GM04503 (cell line): ENCODE measurements around the gene P2RY4.
"Not testable (repeated sequence)": the region's sequence is repeated elsewhere in the genome, so short reads cannot be mapped to it uniquely, and the experiment has no call there.

Experiments
- DNase-seq: peaks from one replicate; pipeline ENCODE4 v3.0.0-alpha.2; 2012; ENCODE audit warnings: low read depth

Gene P2RY4

GRCh38 chrX:70260104-70260503 lies at the start of gene P2RY4:
Gene P2RY4 (minus strand): TSS chrX:70260204. CDS start chrX:70259624, 580 bp downstream.
- no peak for DNase-seq

GRCh38 chrX:70301716-70302115 lies 41.7 kb upstream of the P2RY4 start:
- no peak for DNase-seq

GRCh38 chrX:70293621-70294020 lies 33.6 kb upstream of the P2RY4 start:
- DNase-seq: no peak

- no peak for DNase-seq
Observed at GRCh38 chrX:70292788-70293187, 32.8 kb upstream of the P2RY4 start.

GRCh38 chrX:70289793-70290770 lies 30.1 kb upstream of the P2RY4 start, which contains the start of the genes KIF4A and PDZD11:
Gene KIF4A (plus strand): TSS chrX:70290104. CDS start chrX:70290459, 355 bp downstream.
Gene PDZD11 (minus strand): TSS chrX:70289927. CDS start chrX:70289341, 586 bp downstream.
- DNase-seq: peak; percentile 33

GRCh38 chrX:70289168-70289792 lies 29.3 kb upstream of the P2RY4 start:
- no peak for DNase-seq

GRCh38 chrX:70281951-70282350 lies 21.9 kb upstream of the P2RY4 start, which contains the start of gene RAB41:
Gene RAB41 (plus strand): TSS chrX:70282172. CDS start chrX:70282218, 46 bp downstream.
- DNase-seq: no peak

- DNase-seq: no peak
Observed at GRCh38 chrX:70280573-70280972, 20.6 kb upstream of the P2RY4 start.

GRCh38 chrX:70279081-70279480 lies 19.1 kb upstream of the P2RY4 start:
- DNase-seq: no peak

- not testable (repeated sequence) for DNase-seq
Observed at GRCh38 chrX:70274029-70274428, 14.0 kb upstream of the P2RY4 start.

- DNase-seq: no peak
Observed at GRCh38 chrX:70268034-70268433, 8.0 kb upstream of the P2RY4 start, which contains the start of gene ARR3. Gene ARR3 (plus strand): TSS chrX:70268334. CDS start chrX:70269386, 1,052 bp downstream.

- no peak for DNase-seq
Observed at GRCh38 chrX:70264784-70265183, 4.8 kb upstream of the P2RY4 start.

GRCh38 chrX:70262952-70263567 lies 3.1 kb upstream of the P2RY4 start:
- DNase-seq: no peak

- DNase-seq: no peak
Observed at GRCh38 chrX:70257423-70258288, 2.3 kb downstream of the P2RY4 start.

- no peak for DNase-seq
Observed at GRCh38 chrX:70255452-70255851, 4.6 kb downstream of the P2RY4 start.

GRCh38 chrX:70254909-70255308 lies 5.1 kb downstream of the P2RY4 start:
- DNase-seq: no peak

GRCh38 chrX:70254063-70254400 lies 6.0 kb downstream of the P2RY4 start:
- no peak for DNase-seq

GRCh38 chrX:70253377-70254062 lies 6.5 kb downstream of the P2RY4 start:
- no peak for DNase-seq

GRCh38 chrX:70252491-70252890 lies 7.5 kb downstream of the P2RY4 start:
- DNase-seq: no peak

- no peak for DNase-seq
Observed at GRCh38 chrX:70247252-70247651, 12.8 kb downstream of the P2RY4 start.

- DNase-seq: no peak
Observed at GRCh38 chrX:70244881-70245280, 15.1 kb downstream of the P2RY4 start.
